Measurements from ENCODE around the gene ZFC3H1.

Gene ZFC3H1

GRCh38 chr12:71682466-71682865, 18.8 kb upstream of the ZFC3H1 start:
- no peaks in the 10 kb centered on the region for H3K36me3 ChIP-seq (ENCODE audit: control insufficient read depth, insufficient read depth, low read length)
- no peak overlapping the region for H3K4me3 ChIP-seq (ENCODE audit: insufficient read depth, low read depth, low read length, poor library complexity, severe bottlenecking)
- H3K4me1 ChIP-seq (ENCODE audit: control insufficient read depth, insufficient read depth, low read length, poor library complexity, severe bottlenecking), result no peaks in the 10 kb centered on the region
- H3K9me3 ChIP-seq (ENCODE audit: control insufficient read depth, low read length), result no peaks in the 10 kb centered on the region
- no peak overlapping the region for H3K27ac ChIP-seq (ENCODE audit: insufficient read depth, low read length, poor library complexity, severe bottlenecking)
- DNase-seq, result no peak
- no peaks in the 10 kb centered on the region for H3K27me3 ChIP-seq (replicated peaks; ENCODE audit: control insufficient read depth, insufficient read depth, low read length, poor library complexity, severe bottlenecking)

- no peak for DNase-seq
- Histone ChIP-seq H3K27ac (ENCODE audit: insufficient read depth, low read length, poor library complexity, severe bottlenecking) (no peak overlapping the region), H3K9me3 (ENCODE audit: control insufficient read depth, low read length) (no peaks in the 10 kb centered on the region), H3K27me3 (replicated peaks; ENCODE audit: control insufficient read depth, insufficient read depth, low read length, poor library complexity, severe bottlenecking) (no peaks in the 10 kb centered on the region), H3K4me3 (ENCODE audit: insufficient read depth, low read depth, low read length, poor library complexity, severe bottlenecking) (no peak overlapping the region), H3K36me3 (ENCODE audit: control insufficient read depth, insufficient read depth, low read length) (no peaks in the 10 kb centered on the region), H3K4me1 (ENCODE audit: control insufficient read depth, insufficient read depth, low read length, poor library complexity, severe bottlenecking) (no peaks in the 10 kb centered on the region)
Observed at GRCh38 chr12:71671816-71672215, 8.2 kb upstream of the ZFC3H1 start.

DNA sequence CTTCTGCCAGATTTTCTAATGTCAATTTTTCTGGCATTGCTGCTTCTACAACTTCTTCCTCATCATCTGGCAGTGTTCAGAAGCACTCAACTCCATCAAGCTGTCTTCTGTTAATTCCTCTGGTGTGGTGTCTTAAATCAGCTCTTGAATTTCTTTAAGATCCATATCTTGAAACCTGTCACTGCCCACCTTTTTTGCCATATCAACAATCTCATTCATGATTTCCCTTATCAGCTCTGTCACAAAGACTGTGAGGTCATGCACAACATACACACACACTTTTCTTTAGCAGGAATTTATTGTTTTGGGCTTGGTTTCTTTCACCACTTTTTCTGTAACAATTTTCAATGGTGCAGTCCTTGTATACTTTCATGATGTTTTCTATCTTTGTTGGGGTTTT, 7.7 kb upstream of the ZFC3H1 start:
- Histone ChIP-seq H3K27ac (ENCODE audit: insufficient read depth, low read length, poor library complexity, severe bottlenecking) (no peak overlapping the region), H3K36me3 (ENCODE audit: control insufficient read depth, insufficient read depth, low read length) (no peaks in the 10 kb centered on the region), H3K9me3 (ENCODE audit: control insufficient read depth, low read length) (no peaks in the 10 kb centered on the region), H3K4me3 (ENCODE audit: insufficient read depth, low read depth, low read length, poor library complexity, severe bottlenecking) (no peak overlapping the region), H3K4me1 (ENCODE audit: control insufficient read depth, insufficient read depth, low read length, poor library complexity, severe bottlenecking) (no peaks in the 10 kb centered on the region), H3K27me3 (replicated peaks; ENCODE audit: control insufficient read depth, insufficient read depth, low read length, poor library complexity, severe bottlenecking) (no peaks in the 10 kb centered on the region)
- DNase-seq, result no peak

GRCh38 chr12:71666259-71666658, 2.6 kb upstream of the ZFC3H1 start:
- DNase-seq, result no peak
- Histone ChIP-seq H3K9me3 (ENCODE audit: control insufficient read depth, low read length) (no peaks in the 10 kb centered on the region), H3K36me3 (ENCODE audit: control insufficient read depth, insufficient read depth, low read length) (no peaks in the 10 kb centered on the region), H3K27me3 (replicated peaks; ENCODE audit: control insufficient read depth, insufficient read depth, low read length, poor library complexity, severe bottlenecking) (no peaks in the 10 kb centered on the region), H3K4me3 (ENCODE audit: insufficient read depth, low read depth, low read length, poor library complexity, severe bottlenecking) (no peak overlapping the region), H3K27ac (ENCODE audit: insufficient read depth, low read length, poor library complexity, severe bottlenecking) (peak overlapping the region; percentile 94), H3K4me1 (ENCODE audit: control insufficient read depth, insufficient read depth, low read length, poor library complexity, severe bottlenecking) (peaks cover 10% of the 10 kb centered on the region)

- no peaks in the 10 kb centered on the region for H3K27me3 ChIP-seq (replicated peaks; ENCODE audit: control insufficient read depth, insufficient read depth, low read length, poor library complexity, severe bottlenecking)
- DNase-seq, result no peak
- H3K36me3 ChIP-seq (ENCODE audit: control insufficient read depth, insufficient read depth, low read length), result peaks cover 2% of the 10 kb centered on the region
- H3K4me3 ChIP-seq (ENCODE audit: insufficient read depth, low read depth, low read length, poor library complexity, severe bottlenecking), result peak overlapping the region; percentile 89
- peaks cover 10% of the 10 kb centered on the region for H3K4me1 ChIP-seq (ENCODE audit: control insufficient read depth, insufficient read depth, low read length, poor library complexity, severe bottlenecking)
- no peaks in the 10 kb centered on the region for H3K9me3 ChIP-seq (ENCODE audit: control insufficient read depth, low read length)
- H3K27ac ChIP-seq (ENCODE audit: insufficient read depth, low read length, poor library complexity, severe bottlenecking), result peak overlapping the region; percentile 94
Observed at GRCh38 chr12:71665090-71665463, 1.4 kb upstream of the ZFC3H1 start.

DNA sequence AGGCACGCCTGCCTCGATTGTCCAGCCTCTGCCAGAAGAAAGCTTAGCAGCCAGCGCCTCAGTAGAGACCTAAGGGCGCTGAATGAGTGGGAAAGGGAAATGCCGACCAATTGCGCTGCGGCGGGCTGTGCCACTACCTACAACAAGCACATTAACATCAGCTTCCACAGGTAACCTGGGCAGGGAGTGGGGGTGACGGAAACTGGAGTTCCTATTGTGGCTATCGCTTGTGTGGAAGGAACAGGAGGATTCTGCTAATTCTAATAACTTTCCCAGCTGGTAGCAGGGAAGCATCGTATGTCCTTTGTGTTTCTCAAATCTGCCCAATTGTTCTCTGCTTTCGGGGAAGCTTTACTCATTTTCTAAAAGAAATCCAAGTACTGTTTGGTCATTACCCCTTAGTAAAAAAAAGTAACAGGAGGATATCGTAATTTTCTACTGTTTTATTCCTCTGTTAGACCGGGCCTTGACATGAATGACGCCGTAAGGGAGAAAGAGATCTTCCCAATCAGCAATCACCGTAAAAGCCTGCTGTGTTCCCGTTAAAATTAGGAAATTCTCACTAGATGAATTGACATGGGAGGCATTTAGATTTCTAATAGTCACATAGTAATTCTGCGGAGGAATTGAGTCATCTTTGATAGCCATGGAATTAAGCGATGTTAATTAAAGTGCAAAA, 902 bp upstream of the ZFC3H1 start:
- peaks cover 10% of the 10 kb centered on the region for H3K4me1 ChIP-seq (ENCODE audit: control insufficient read depth, insufficient read depth, low read length, poor library complexity, severe bottlenecking)
- DNase-seq, result no peak
- no peaks in the 10 kb centered on the region for H3K9me3 ChIP-seq (ENCODE audit: control insufficient read depth, low read length)
- H3K4me3 ChIP-seq (ENCODE audit: insufficient read depth, low read depth, low read length, poor library complexity, severe bottlenecking), result peak overlapping the region; percentile 89
- no peaks in the 10 kb centered on the region for H3K27me3 ChIP-seq (replicated peaks; ENCODE audit: control insufficient read depth, insufficient read depth, low read length, poor library complexity, severe bottlenecking)
- H3K27ac ChIP-seq (ENCODE audit: insufficient read depth, low read length, poor library complexity, severe bottlenecking), result peak overlapping the region; percentile 94
- H3K36me3 ChIP-seq (ENCODE audit: control insufficient read depth, insufficient read depth, low read length), result peaks cover 8% of the 10 kb centered on the region

GRCh38 chr12:71662849-71663560, 643 bp downstream of the ZFC3H1 start:
- peak overlapping the region; percentile 94 for H3K27ac ChIP-seq (ENCODE audit: insufficient read depth, low read length, poor library complexity, severe bottlenecking)
- H3K4me1 ChIP-seq (ENCODE audit: control insufficient read depth, insufficient read depth, low read length, poor library complexity, severe bottlenecking), result peaks cover 10% of the 10 kb centered on the region
- peak; percentile 61 to 69 (median 66) for DNase-seq
- H3K9me3 ChIP-seq (ENCODE audit: control insufficient read depth, low read length), result no peaks in the 10 kb centered on the region
- peaks cover 12% of the 10 kb centered on the region for H3K36me3 ChIP-seq (ENCODE audit: control insufficient read depth, insufficient read depth, low read length)
- no peaks in the 10 kb centered on the region for H3K27me3 ChIP-seq (replicated peaks; ENCODE audit: control insufficient read depth, insufficient read depth, low read length, poor library complexity, severe bottlenecking)
- peak overlapping the region; percentile 89 for H3K4me3 ChIP-seq (ENCODE audit: insufficient read depth, low read depth, low read length, poor library complexity, severe bottlenecking)

DNA sequence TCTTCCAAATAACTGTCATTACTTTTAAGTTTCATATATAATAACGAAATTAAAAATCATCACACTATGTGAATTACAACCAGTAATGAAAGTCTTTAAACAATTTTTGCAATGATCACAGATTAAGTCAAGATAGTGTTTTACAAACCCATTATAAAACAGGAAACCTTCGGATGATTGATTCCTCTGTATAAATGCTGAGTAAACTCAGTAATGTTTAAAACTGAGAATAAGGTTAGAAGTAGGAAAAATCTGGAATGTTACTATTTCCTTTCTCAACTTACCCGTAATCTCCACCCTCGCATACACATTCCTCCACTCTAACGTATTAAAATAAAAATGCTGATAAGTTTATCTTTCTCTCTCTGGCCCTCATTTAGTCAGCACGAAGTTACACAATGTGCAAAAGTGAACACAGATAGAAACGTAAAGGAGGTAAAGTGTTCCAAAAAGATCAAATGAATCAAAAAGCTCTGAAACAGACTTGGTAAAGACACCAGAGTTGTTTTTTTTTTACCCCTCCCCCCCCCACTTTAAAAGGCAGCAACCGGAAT, 1.6 kb downstream of the ZFC3H1 start:
- DNase-seq, result no peak

GRCh38 chr12:71656740-71657139, 6.9 kb downstream of the ZFC3H1 start:
- no peaks in the 10 kb centered on the region for H3K9me3 ChIP-seq (ENCODE audit: control insufficient read depth, low read length)
- no peak for DNase-seq
- peaks cover 5% of the 10 kb centered on the region for H3K4me1 ChIP-seq (ENCODE audit: control insufficient read depth, insufficient read depth, low read length, poor library complexity, severe bottlenecking)
- H3K27me3 ChIP-seq (replicated peaks; ENCODE audit: control insufficient read depth, insufficient read depth, low read length, poor library complexity, severe bottlenecking), result no peaks in the 10 kb centered on the region
- H3K4me3 ChIP-seq (ENCODE audit: insufficient read depth, low read depth, low read length, poor library complexity, severe bottlenecking), result no peak overlapping the region
- H3K27ac ChIP-seq (ENCODE audit: insufficient read depth, low read length, poor library complexity, severe bottlenecking), result no peak overlapping the region
- peaks cover 19% of the 10 kb centered on the region for H3K36me3 ChIP-seq (ENCODE audit: control insufficient read depth, insufficient read depth, low read length)

More for the DNA sequence above, 1.6 kb downstream of the ZFC3H1 start:
- H3K4me1 ChIP-seq (ENCODE audit: control insufficient read depth, insufficient read depth, low read length, poor library complexity, severe bottlenecking), result peaks cover 10% of the 10 kb centered on the region
- H3K27ac ChIP-seq (ENCODE audit: insufficient read depth, low read length, poor library complexity, severe bottlenecking), result peak overlapping the region; percentile 94
- no peaks in the 10 kb centered on the region for H3K27me3 ChIP-seq (replicated peaks; ENCODE audit: control insufficient read depth, insufficient read depth, low read length, poor library complexity, severe bottlenecking)
- H3K36me3 ChIP-seq (ENCODE audit: control insufficient read depth, insufficient read depth, low read length), result peaks cover 12% of the 10 kb centered on the region
- H3K4me3 ChIP-seq (ENCODE audit: insufficient read depth, low read depth, low read length, poor library complexity, severe bottlenecking), result peak overlapping the region; percentile 89
- no peaks in the 10 kb centered on the region for H3K9me3 ChIP-seq (ENCODE audit: control insufficient read depth, low read length)

DNA sequence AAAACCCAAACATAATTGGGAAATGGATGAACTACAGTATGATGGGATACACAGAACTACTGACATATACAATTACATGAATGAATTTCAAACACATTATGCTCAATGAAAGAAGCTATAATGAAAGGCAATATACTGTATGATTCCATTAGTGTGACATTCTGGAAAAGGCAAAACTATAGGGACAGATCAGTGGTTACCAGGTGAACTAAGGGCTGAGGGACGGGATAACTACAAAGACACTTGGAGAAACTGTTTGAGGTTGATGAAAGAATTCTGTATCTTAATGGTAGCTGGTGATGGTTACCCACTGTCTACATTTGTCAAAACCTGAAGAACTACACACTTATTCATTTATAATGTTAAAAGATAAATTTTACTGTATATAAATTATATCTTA, 7.7 kb downstream of the ZFC3H1 start:
- no peak for DNase-seq
- Histone ChIP-seq H3K4me1 (ENCODE audit: control insufficient read depth, insufficient read depth, low read length, poor library complexity, severe bottlenecking) (no peaks in the 10 kb centered on the region), H3K27me3 (replicated peaks; ENCODE audit: control insufficient read depth, insufficient read depth, low read length, poor library complexity, severe bottlenecking) (no peaks in the 10 kb centered on the region), H3K9me3 (ENCODE audit: control insufficient read depth, low read length) (no peaks in the 10 kb centered on the region), H3K27ac (ENCODE audit: insufficient read depth, low read length, poor library complexity, severe bottlenecking) (no peak overlapping the region), H3K36me3 (ENCODE audit: control insufficient read depth, insufficient read depth, low read length) (peaks cover 21% of the 10 kb centered on the region), H3K4me3 (ENCODE audit: insufficient read depth, low read depth, low read length, poor library complexity, severe bottlenecking) (no peak overlapping the region)
